Esophagus muscularis mucosa (tissue), 4 donors: ENCODE data around the gene MLST8. TPM values are rescaled to one million over a fixed set of nuclear protein-coding genes. Genes with fewer than 3 reads are reported as not detected.

ENCODE experiments used
- DNase-seq: peaks from one replicate; pipeline ENCODE4 v3.0.0-alpha.2; 2017; ENCODE audit errors: extremely low spot score
- H3K27ac ChIP-seq, 4 donors: fragments of 200-600 bp; sonication (generic); replicated peaks in 1 of 4; 1 replicate in 3 of 4; 2 replicates in 1 of 4; pipeline ENCODE4 v1.5.1; 2016 to 2019; ENCODE audit warnings: mild to moderate bottlenecking in 1 of 4
- H3K27me3 ChIP-seq, 4 donors: fragments of 200-600 bp; sonication (generic); one replicate each; pipeline versions ENCODE4 v1.5.1 to v1.6.0; 2016 to 2019
- H3K36me3 ChIP-seq, 4 donors: fragments of 200-600 bp; sonication (generic); one replicate each; pipeline ENCODE4 v1.5.1; 2016 to 2019
- H3K4me1 ChIP-seq, 4 donors: fragments of 200-600 bp; sonication (generic); one replicate each; pipeline ENCODE4 v1.5.1; 2016 to 2019
- H3K4me3 ChIP-seq, 4 donors: fragments of 200-600 bp; sonication (generic); 1 replicate in 2 of 4; 2 replicates in 2 of 4; pipeline ENCODE4 v1.5.1; 2016 to 2019; ENCODE audit warnings: mild to moderate bottlenecking in 4 of 4, moderate library complexity in 1 of 4
- H3K9me3 ChIP-seq, 4 donors: fragments of 200-600 bp; sonication (generic); 1 replicate in 3 of 4; 2 replicates in 1 of 4; pipeline ENCODE4 v1.5.1; 2016 to 2019
- EP300 ChIP-seq: sonication (generic); formaldehyde crosslinking; IDR thresholded peaks from one replicate; pipeline ENCODE4 v1.6.1; 2017; ENCODE audit warnings: antibody characterized with exemption
- POLR2A ChIP-seq: fragments of 450-650 bp; IDR thresholded peaks from one replicate; pipeline ENCODE4 v1.6.1; 2017; ENCODE audit warnings: antibody characterized with exemption, moderate library complexity, mild to moderate bottlenecking, low read depth
- POLR2AphosphoS5 ChIP-seq, 2 donors: sonication (generic); formaldehyde crosslinking; IDR thresholded peaks; one replicate each; pipeline ENCODE4 v1.6.1; 2017; ENCODE audit warnings: antibody characterized with exemption in 2 of 2
- WGBS: methylation state at CpG from one replicate; pipeline ENCODE4 v1.1.5; 2018; 5-methylcytosine and 5-hydroxymethylcytosine counted together
- intact Hi-C: fragments of 100-400 bp; cut with DNase I; formaldehyde crosslinking; loops from one replicate; pipeline ENCODE4 v1.15.1; 2023
- total RNA-seq, 4 donors: library from RNA; depleted of rRNA; stranded (reverse); fragments of >200 nt; gene quantifications; one replicate each; pipeline versions ENCODE4 v1.1.0 to v1.2.1, GENCODE V29; 2016
- TF ChIP-seq, protein P1 (sequence below), 3 experiments: fragments of 200-600 bp in 2 of 3; fragments of 450-650 bp in 1 of 3; sonication (generic) in 2 of 3; IDR thresholded peaks; one replicate each; pipeline ENCODE4 v1.5.1; 2017 to 2019; ENCODE audit warnings: antibody characterized with exemption in 3 of 3, mild to moderate bottlenecking in 2 of 3, moderate library complexity in 1 of 3

Gene MLST8
- total RNA-seq, 4 donors from 2014 or later, result 23.7 to 62.8 (median 36.3) TPM

DNA sequence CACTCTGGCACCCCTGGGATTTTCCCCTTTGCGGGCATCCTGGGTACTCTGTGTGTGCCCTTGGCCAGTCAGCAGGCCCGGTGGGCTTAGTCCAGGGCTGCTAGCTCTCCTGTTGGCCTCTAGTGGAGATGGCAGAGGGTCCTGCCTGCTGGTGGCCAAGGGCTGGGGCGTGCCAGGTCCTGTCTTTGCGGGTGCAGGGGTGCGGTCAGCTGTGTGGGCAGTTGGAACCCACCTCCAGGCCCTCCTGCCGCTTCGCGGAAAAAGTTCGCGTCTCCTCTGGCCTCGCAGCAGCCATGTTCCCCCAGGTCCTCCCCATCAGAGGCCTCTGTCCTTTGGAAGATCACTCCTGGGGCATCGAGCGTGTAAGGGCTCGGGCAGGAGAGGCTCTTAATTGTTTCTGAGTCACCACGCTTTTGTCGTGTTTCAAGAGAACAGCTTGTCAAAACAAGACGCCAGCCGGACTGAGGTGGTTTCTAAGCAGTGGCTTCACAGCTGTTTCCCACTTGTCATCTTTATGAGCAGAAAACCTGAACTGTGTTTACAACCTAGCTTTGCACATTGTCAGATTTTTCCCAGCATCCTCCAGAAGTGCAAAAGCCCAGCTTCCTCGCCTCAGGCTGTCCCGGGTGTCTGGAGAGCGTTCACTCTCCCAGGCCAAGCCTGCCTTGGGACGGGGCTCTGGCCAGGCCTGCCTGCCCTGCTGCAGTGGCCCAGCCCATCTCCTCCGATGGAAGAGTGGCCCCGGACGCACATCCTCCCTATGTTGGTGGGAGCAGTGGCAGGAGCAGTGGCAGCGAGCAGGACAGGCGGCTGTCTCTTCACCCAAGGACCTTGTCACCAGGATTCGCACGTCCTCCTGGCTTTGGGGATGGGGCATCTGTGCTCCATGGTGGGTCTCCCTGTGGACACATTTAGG lies 26.0 kb downstream of the MLST8 start:
- intact Hi-C loops, result no loop called here
- Histone ChIP-seq H3K27ac (no peak overlapping the region), H3K27me3 (peaks cover 0 to 46% (median 4%) of the 10 kb centered on the region in 4 donors), H3K36me3 (peaks cover 69 to 95% (median 92%) of the 10 kb centered on the region in 4 donors), H3K4me1 (peaks cover 10 to 18% (median 17%) of the 10 kb centered on the region in 4 donors), H3K4me3 (no peak overlapping the region), H3K9me3 (no peaks in the 10 kb centered on the region)
- TF ChIP-seq POLR2A (no peak), POLR2AphosphoS5 (IDR thresholded peaks at IDR 0.05) (no peak)
- DNase-seq, result no peak
- 84% methylated on average over 16 of the region's 29 CpGs for WGBS

DNA sequence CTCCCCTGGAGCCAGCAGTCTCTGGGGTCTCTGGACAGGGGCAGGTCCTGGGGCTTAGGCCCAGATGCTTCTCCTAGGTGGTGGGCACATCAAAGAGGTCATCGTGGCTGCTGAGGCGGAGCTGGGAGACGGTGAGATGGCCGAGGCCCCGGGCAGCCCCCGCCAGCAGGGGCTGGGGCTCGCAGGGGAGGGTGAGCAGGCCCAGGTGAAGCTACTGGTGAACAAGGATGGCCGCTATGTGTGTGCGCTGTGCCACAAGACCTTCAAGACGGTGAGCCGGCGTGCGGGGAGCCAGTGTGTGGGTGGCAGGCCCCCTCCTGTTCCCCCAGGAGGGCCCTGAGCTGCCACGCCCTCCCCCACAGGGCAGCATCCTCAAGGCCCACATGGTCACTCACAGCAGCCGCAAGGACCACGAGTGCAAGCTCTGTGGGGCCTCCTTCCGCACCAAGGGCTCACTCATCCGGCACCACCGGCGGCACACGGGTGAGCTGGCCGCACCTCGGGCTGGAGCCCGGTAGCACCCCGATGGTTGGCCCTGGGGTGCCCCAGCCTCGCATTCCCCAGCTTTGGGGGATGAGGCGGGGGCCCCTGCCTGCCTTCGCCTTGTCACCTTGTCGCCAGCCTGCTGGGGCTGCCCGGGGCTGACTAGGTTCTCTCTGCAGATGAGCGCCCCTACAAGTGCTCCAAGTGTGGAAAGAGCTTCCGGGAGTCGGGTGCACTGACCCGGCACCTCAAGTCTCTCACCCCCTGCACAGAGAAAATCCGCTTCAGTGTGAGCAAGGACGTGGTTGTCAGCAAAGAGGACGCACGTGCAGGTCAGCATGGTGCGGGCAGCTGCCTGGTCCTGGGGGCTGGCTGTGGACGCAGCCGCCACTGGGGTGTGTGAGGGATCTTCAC lies 27.1 kb downstream of the MLST8 start:
- intact Hi-C loops, result no loop called here
- peaks cover 69 to 86% (median 83%) of the 10 kb centered on the region in 4 donors for H3K36me3 ChIP-seq
- no peak for DNase-seq
- 92% methylated on average over 13 of the region's 41 CpGs for WGBS
- no peak overlapping the region for H3K27ac ChIP-seq
- H3K4me1 ChIP-seq, result peaks cover 13 to 18% (median 18%) of the 10 kb centered on the region in 4 donors
- H3K4me3 ChIP-seq, result no peak overlapping the region
- H3K27me3 ChIP-seq, result peaks cover 9 to 57% (median 14%) of the 10 kb centered on the region in 4 donors
- no peaks in the 10 kb centered on the region for H3K9me3 ChIP-seq
- TF ChIP-seq, protein P1, sequence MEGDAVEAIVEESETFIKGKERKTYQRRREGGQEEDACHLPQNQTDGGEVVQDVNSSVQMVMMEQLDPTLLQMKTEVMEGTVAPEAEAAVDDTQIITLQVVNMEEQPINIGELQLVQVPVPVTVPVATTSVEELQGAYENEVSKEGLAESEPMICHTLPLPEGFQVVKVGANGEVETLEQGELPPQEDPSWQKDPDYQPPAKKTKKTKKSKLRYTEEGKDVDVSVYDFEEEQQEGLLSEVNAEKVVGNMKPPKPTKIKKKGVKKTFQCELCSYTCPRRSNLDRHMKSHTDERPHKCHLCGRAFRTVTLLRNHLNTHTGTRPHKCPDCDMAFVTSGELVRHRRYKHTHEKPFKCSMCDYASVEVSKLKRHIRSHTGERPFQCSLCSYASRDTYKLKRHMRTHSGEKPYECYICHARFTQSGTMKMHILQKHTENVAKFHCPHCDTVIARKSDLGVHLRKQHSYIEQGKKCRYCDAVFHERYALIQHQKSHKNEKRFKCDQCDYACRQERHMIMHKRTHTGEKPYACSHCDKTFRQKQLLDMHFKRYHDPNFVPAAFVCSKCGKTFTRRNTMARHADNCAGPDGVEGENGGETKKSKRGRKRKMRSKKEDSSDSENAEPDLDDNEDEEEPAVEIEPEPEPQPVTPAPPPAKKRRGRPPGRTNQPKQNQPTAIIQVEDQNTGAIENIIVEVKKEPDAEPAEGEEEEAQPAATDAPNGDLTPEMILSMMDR (IDR thresholded peaks at IDR 0.05), result no peak
- no peak for TF ChIP-seq EP300
- TF ChIP-seq POLR2AphosphoS5 (IDR thresholded peaks at IDR 0.05), result no peak
- no peak for TF ChIP-seq POLR2A

DNA sequence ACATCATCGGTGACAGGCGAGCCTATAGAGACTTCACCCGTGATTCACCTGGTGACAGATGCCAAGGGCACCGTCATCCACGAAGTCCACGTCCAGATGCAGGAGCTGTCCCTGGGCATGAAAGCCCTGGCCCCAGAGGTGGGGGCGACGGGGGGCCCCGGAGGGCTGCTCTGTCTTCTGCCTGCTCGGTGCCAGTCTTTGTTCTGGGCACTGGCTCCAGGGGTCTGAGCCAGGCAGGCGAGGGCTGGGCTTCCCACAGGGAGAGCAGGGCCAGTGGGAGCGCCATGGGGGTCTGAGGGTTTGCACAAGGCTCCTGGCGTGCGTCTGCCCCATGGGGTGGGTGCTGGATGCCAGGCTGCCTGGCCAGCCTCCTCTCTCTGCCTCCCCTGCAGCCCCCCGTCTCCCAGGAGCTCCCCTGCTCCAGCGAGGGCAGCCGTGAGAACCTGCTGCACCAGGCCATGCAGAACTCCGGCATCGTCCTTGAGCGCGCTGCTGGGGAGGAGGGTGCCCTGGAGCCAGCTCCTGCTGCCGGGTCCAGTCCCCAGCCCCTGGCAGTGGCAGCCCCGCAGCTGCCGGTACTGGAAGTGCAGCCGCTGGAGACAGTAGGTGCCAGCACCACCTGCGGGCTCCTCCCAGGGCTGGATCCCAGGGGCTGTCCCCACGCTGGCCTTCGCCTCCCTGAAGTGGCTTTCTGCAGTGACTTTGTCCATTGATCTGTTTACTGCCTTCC lies 28.0 kb downstream of the MLST8 start:
- WGBS, result no CpG with 5 or more reads among the region's 28 CpGs
- DNase-seq, result no peak
- H3K4me1 ChIP-seq, result peaks cover 21 to 27% (median 26%) of the 10 kb centered on the region in 4 donors
- H3K36me3 ChIP-seq, result peaks cover 69 to 78% (median 77%) of the 10 kb centered on the region in 4 donors
- no peak overlapping the region for H3K27ac ChIP-seq
- peaks cover 9 to 65% (median 17%) of the 10 kb centered on the region in 4 donors for H3K27me3 ChIP-seq
- TF ChIP-seq, protein P1 (IDR thresholded peaks at IDR 0.05), result no peak
- no peak for TF ChIP-seq POLR2AphosphoS5 (IDR thresholded peaks at IDR 0.05)
- no peak for TF ChIP-seq EP300
- TF ChIP-seq POLR2A, result no peak
- H3K4me3 ChIP-seq, result no peak overlapping the region
- H3K9me3 ChIP-seq, result no peaks in the 10 kb centered on the region
- intact Hi-C loops, result no loop called here

DNA sequence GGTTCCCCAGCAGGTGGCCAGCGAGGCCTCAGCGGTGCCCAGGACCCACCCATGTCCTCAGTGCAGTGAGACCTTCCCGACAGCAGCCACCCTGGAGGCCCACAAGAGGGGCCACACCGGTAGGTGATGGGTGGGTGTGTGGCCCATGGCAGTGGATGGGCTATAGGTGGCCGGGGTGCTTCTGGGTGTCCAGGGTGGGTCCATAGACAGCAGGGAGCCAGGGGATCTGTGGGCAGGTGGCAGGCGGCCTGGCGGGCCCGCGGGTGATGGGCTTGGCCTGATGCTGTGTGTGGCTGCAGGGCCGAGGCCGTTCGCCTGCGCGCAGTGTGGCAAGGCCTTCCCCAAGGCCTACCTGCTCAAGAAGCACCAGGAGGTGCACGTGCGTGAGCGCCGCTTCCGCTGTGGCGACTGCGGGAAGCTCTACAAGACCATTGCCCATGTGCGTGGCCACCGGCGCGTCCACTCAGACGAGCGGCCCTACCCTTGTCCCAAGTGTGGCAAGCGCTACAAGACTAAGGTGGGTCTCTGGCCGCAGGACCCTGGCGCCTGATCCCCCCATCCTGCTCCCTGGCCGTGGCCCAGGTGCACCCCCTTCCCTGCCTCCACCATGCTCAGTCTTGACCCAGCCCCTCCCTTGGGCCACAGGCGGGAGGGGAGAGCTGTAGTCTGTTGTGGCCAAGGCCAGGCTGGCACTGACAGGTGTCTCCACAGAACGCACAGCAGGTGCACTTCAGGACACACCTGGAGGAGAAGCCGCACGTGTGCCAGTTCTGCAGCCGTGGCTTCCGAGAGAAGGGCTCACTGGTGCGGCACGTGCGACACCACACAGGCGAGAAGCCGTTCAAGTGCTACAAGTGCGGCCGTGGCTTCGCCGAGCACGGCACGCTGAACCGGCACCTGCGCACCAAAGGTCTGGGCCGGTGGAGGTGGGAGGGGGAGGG lies 28.9 kb downstream of the MLST8 start:
- Histone ChIP-seq H3K4me3 (no peak overlapping the region), H3K4me1 (peaks cover 21 to 34% (median 30%) of the 10 kb centered on the region in 4 donors), H3K27me3 (peaks cover 9 to 65% (median 17%) of the 10 kb centered on the region in 4 donors), H3K27ac (no peak overlapping the region), H3K9me3 (no peaks in the 10 kb centered on the region), H3K36me3 (peaks cover 65 to 71% (median 68%) of the 10 kb centered on the region in 4 donors)
- intact Hi-C loops, result no loop called here
- WGBS, result 93% methylated on average over 10 of the region's 51 CpGs
- TF ChIP-seq, protein P1 (IDR thresholded peaks at IDR 0.05), result no peak
- no peak for DNase-seq
